H9 (cell line): ENCODE results near the gene NKX6-2. TPM values are rescaled to one million over a fixed set of nuclear protein-coding genes. Genes with fewer than 3 reads are reported as not detected.

Experiments
- DNase-seq: peaks from one replicate; pipeline ENCODE4 v3.0.0-alpha.2; 2017
- H2AFZ ChIP-seq: one replicate; pipeline ENCODE4 v1.6.1; 2013; ENCODE audit warnings: mild to moderate bottlenecking, low read length, control low read depth, moderate library complexity
- H2AK5ac ChIP-seq: 2 replicates; pipeline ENCODE4 v1.6.1; 2013; ENCODE audit warnings: low read length, control low read depth, mixed read lengths; ENCODE audit not compliant: insufficient read length
- H2BK120ac ChIP-seq: one replicate; pipeline ENCODE4 v1.6.1; 2013; ENCODE audit warnings: low read depth, mild to moderate bottlenecking, low read length, control low read depth, inconsistent platforms; ENCODE audit not compliant: poor library complexity, severe bottlenecking
- H2BK12ac ChIP-seq: 2 replicates; pipeline ENCODE4 v1.6.1; 2013; ENCODE audit warnings: low read length, control low read depth, mixed read lengths, low read depth; ENCODE audit not compliant: insufficient read length
- H2BK15ac ChIP-seq: 2 replicates; pipeline ENCODE4 v1.6.1; 2013; ENCODE audit warnings: low read depth, low read length, control low read depth
- H2BK20ac ChIP-seq: one replicate; pipeline ENCODE4 v1.6.1; 2013; ENCODE audit warnings: low read depth, mild to moderate bottlenecking, low read length, control low read depth, inconsistent platforms; ENCODE audit not compliant: poor library complexity, severe bottlenecking
- H2BK5ac ChIP-seq: 2 replicates; pipeline ENCODE4 v1.6.1; 2013; ENCODE audit warnings: low read length, control low read depth, mixed read lengths; ENCODE audit not compliant: insufficient read length
- H3K14ac ChIP-seq: 2 replicates; pipeline ENCODE4 v1.6.1; 2013; ENCODE audit warnings: low read length, control low read depth; ENCODE audit not compliant: insufficient read depth
- H3K18ac ChIP-seq: 2 replicates; pipeline ENCODE4 v1.6.1; 2013; ENCODE audit warnings: low read depth, mild to moderate bottlenecking, mixed read lengths, low read length, control low read depth; ENCODE audit not compliant: insufficient read length
- H3K23ac ChIP-seq: 2 replicates; pipeline ENCODE4 v1.6.1; 2013; ENCODE audit warnings: low read length, control low read depth, mixed read lengths, low read depth; ENCODE audit not compliant: insufficient read length
- H3K23me2 ChIP-seq: 2 replicates; pipeline ENCODE4 v1.6.1; 2013; ENCODE audit warnings: low read depth, mild to moderate bottlenecking, mixed read lengths, low read length, control low read depth; ENCODE audit not compliant: insufficient read length, poor library complexity, severe bottlenecking
- H3K27ac ChIP-seq: 2 replicates; pipeline ENCODE4 v1.5.1; 2013; ENCODE audit warnings: low read length, control low read depth, mixed read lengths, low read depth; ENCODE audit not compliant: insufficient read length
- H3K27me3 ChIP-seq: 2 replicates; pipeline ENCODE4 v1.6.1; 2013; ENCODE audit warnings: low read length, control low read depth, inconsistent platforms; ENCODE audit not compliant: insufficient read depth
- H3K4ac ChIP-seq: 2 replicates; pipeline ENCODE4 v1.6.1; 2013; ENCODE audit warnings: low read depth, mild to moderate bottlenecking, control low read depth, inconsistent platforms, low read length, moderate library complexity
- H3K4me1 ChIP-seq: 2 replicates; pipeline ENCODE4 v1.6.1; 2013; ENCODE audit warnings: low read length, control low read depth, inconsistent platforms; ENCODE audit not compliant: insufficient read depth
- H3K4me2 ChIP-seq: 2 replicates; pipeline ENCODE4 v1.6.1; 2013; ENCODE audit warnings: low read length, control low read depth, mixed read lengths; ENCODE audit not compliant: insufficient read length, insufficient read depth
- H3K56ac ChIP-seq: 2 replicates; pipeline ENCODE4 v1.6.1; 2013; ENCODE audit warnings: low read depth, mild to moderate bottlenecking, mixed read lengths, low read length, control low read depth; ENCODE audit not compliant: insufficient read length
- H3K79me1 ChIP-seq: 2 replicates; pipeline ENCODE4 v1.6.1; 2013; ENCODE audit warnings: low read depth, mild to moderate bottlenecking, moderate library complexity, low read length, control low read depth, inconsistent platforms; ENCODE audit not compliant: insufficient read depth, poor library complexity, severe bottlenecking
- H3K79me2 ChIP-seq: 2 replicates; pipeline ENCODE4 v1.6.1; 2013; ENCODE audit warnings: low read length, control low read depth, inconsistent platforms; ENCODE audit not compliant: insufficient read depth
- H3K9ac ChIP-seq: 2 replicates; pipeline ENCODE4 v1.6.1; 2013; ENCODE audit warnings: low read length, control low read depth, mixed read lengths; ENCODE audit not compliant: insufficient read length; ENCODE audit errors: extremely low read depth
- H3K9me3 ChIP-seq: one replicate; pipeline ENCODE4 v1.6.1; 2013; ENCODE audit warnings: low read depth, low read length, inconsistent platforms; ENCODE audit not compliant: control insufficient read depth
- H3T11ph ChIP-seq: one replicate; pipeline ENCODE4 v1.6.1; 2013; ENCODE audit warnings: mild to moderate bottlenecking, low read length, control low read depth, inconsistent platforms
- H4K20me1 ChIP-seq: one replicate; pipeline ENCODE4 v1.6.1; 2013; ENCODE audit not compliant: control insufficient read depth, insufficient read length, insufficient read depth
- H4K5ac ChIP-seq: 2 replicates; pipeline ENCODE4 v1.6.1; 2013; ENCODE audit warnings: low read depth, mild to moderate bottlenecking, mixed read lengths, low read length, control low read depth; ENCODE audit not compliant: insufficient read length
- H4K8ac ChIP-seq: replicated peaks from 2 replicates; pipeline ENCODE4 v1.6.1; 2013; ENCODE audit warnings: low read length, control low read depth, mixed read lengths, low read depth; ENCODE audit not compliant: insufficient read length
- H4K91ac ChIP-seq: 2 replicates; pipeline ENCODE4 v1.6.1; 2013; ENCODE audit warnings: low read depth, mild to moderate bottlenecking, moderate library complexity, mixed read lengths, low read length, control low read depth; ENCODE audit not compliant: insufficient read length
- H3K27ac Mint-ChIP-seq, 3 experiments: 2 replicates in 2 of 3; 3 replicates in 1 of 3; pipeline ENCODE4 v1.8.0; 2020 to 2021; ENCODE audit warnings: mixed read lengths in 3 of 3, mild to moderate bottlenecking in 1 of 3, moderate library complexity in 1 of 3
- H3K27me3 Mint-ChIP-seq: 2 replicates; pipeline ENCODE4 v1.8.0; 2021; ENCODE audit warnings: low read depth, mild to moderate bottlenecking, moderate library complexity, mixed read lengths
- H3K36me3 Mint-ChIP-seq, 3 experiments: 2 replicates in 2 of 3; 3 replicates in 1 of 3; pipeline ENCODE4 v1.8.0; 2020 to 2021; ENCODE audit warnings: low read depth in 3 of 3, mixed read lengths in 3 of 3; ENCODE audit not compliant: insufficient read depth in 1 of 3
- H3K4me1 Mint-ChIP-seq, 2 experiments: 2 replicates each; pipeline ENCODE4 v1.8.0; 2020; ENCODE audit warnings: mixed read lengths in 2 of 2
- H3K4me3 Mint-ChIP-seq, 2 experiments: 2 replicates in 1 of 2; 3 replicates in 1 of 2; pipeline ENCODE4 v1.8.0; 2020 to 2021; ENCODE audit warnings: mild to moderate bottlenecking in 2 of 2, mixed read lengths in 2 of 2, moderate library complexity in 1 of 2
- H3K9me3 Mint-ChIP-seq, 2 experiments: 2 replicates in 1 of 2; 3 replicates in 1 of 2; pipeline ENCODE4 v1.8.0; 2020; ENCODE audit warnings: mild to moderate bottlenecking in 2 of 2, mixed read lengths in 2 of 2, moderate library complexity in 1 of 2
- CTCF ChIP-seq: fragments of 200-600 bp; sonication (generic); conservative IDR thresholded peaks from 3 replicates; pipeline ENCODE4 v1.8.0; 2021; ENCODE audit warnings: antibody characterized with exemption, mild to moderate bottlenecking
- WGBS: extraction: QIAGEN DNeasy Blood & Tissue Kit; methylation state at CpG from one replicate; pipeline ENCODE4 v1.1.7; 2013; ENCODE audit warnings: missing lambda C conversion rate, low lambda C conversion rate, mixed read lengths; ENCODE audit not compliant: insufficient read length; ENCODE audit errors: extremely low coverage; 5-methylcytosine and 5-hydroxymethylcytosine counted together
- total RNA-seq: library from RNA; stranded (reverse); gene quantifications from 2 replicates; pipeline ENCODE4 v1.2.1, GENCODE V29; 2021

Gene NKX6-2
- total RNA-seq, 1 experiment from 2014 or later = 0.13 TPM

- H3K79me2 ChIP-seq = no peaks in the 10 kb centered on the region
- Mint-ChIP-seq H3K27me3 (peaks cover 2% of the 10 kb centered on the region; the same call in 1 of the 2 replicates), H3K36me3 (no peaks in the 10 kb centered on the region; a peak in 1 of 7 replicates), H3K4me3 (no peak overlapping the region), H3K27ac (peak overlapping the region; percentile 25 to 89 (median 89); a peak in 6 of 7 replicates), H3K9me3 (no peaks in the 10 kb centered on the region), H3K4me1 (peaks cover 47 to 53% of the 10 kb centered on the region in 2 experiments)
- no peak overlapping the region for H3T11ph ChIP-seq
- H4K5ac ChIP-seq = no peak overlapping the region
- H3K23ac ChIP-seq = no peak overlapping the region
- no peak overlapping the region for H2BK15ac ChIP-seq
- DNase-seq = no peak
- no peak overlapping the region for H2BK20ac ChIP-seq
- WGBS = no CpG with 5 or more reads among the region's 14 CpGs
- H3K18ac ChIP-seq = no peak overlapping the region
- H2BK12ac ChIP-seq = no peak overlapping the region
- H4K8ac ChIP-seq = no peak overlapping the region
- no peak overlapping the region for H3K56ac ChIP-seq
- no peak overlapping the region for H3K27ac ChIP-seq
- no peak overlapping the region for H2AK5ac ChIP-seq
- H3K23me2 ChIP-seq = no peaks in the 10 kb centered on the region
- no peaks in the 10 kb centered on the region for H4K20me1 ChIP-seq
- H3K27me3 ChIP-seq = no peaks in the 10 kb centered on the region
- no peak overlapping the region for H3K9ac ChIP-seq
- no peaks in the 10 kb centered on the region for H3K9me3 ChIP-seq
- no peak overlapping the region for H2AFZ ChIP-seq
- no peak overlapping the region for H3K4ac ChIP-seq
- H3K4me1 ChIP-seq = no peaks in the 10 kb centered on the region; the same call in 1 of the 2 replicates
- H2BK5ac ChIP-seq = no peak overlapping the region
- H3K14ac ChIP-seq = no peak overlapping the region
- no peak overlapping the region for H3K4me2 ChIP-seq
- no peaks in the 10 kb centered on the region for H3K79me1 ChIP-seq
- no peak for TF ChIP-seq CTCF
- H2BK120ac ChIP-seq = no peak overlapping the region
- no peak overlapping the region for H4K91ac ChIP-seq
These were observed 39.6 kb downstream of the NKX6-2 start for GRCh38 chr10:132746386-132746785.
